ENCODE data around the gene PSMB8. TPM values are rescaled to one million over a fixed set of nuclear protein-coding genes. Genes with fewer than 3 reads are reported as not detected.

PSMB8 gene
- total RNA-seq, 1 experiment from 2014 or later, result 0.96 TPM

DNA sequence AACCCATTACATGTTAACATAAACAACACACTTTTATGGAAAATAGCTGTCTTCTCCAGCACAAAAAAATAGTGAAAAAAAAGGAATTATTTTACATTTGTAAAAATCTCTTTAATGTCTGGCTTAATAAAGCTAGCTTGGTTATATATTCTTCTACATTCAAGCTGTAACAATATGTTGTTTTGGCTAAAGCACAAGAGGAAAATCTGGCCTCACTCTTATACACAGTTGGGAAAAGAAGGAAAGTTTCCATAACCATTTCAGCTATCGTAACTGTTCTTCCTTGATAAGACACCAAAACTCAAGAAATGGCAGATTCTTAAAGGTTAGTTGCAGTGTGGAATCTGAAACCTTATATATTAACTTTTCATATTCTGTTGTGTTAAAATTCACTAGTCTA is 34.7 kb downstream of the PSMB8 start:
- TF ChIP-seq EGR1 (IDR thresholded peaks at IDR 0.05; ENCODE audit: low read depth), result no peak
- no peak for TF ChIP-seq YY1 (IDR thresholded peaks at IDR 0.05; ENCODE audit: extremely low read depth, insufficient replicate concordance, low read depth, low read length)
- no peak for TF ChIP-seq ZBTB33 (IDR thresholded peaks at IDR 0.05; ENCODE audit: extremely low read depth, insufficient replicate concordance, low read length)
- no peak for TF ChIP-seq SRF (IDR thresholded peaks at IDR 0.05; ENCODE audit: low read depth)
- TF ChIP-seq ZFX (IDR thresholded peaks at IDR 0.05), result no peak
- no peak for TF ChIP-seq POLR2AphosphoS5 (IDR thresholded peaks at IDR 0.05; ENCODE audit: low read depth, low read length)
- no peak for TF ChIP-seq SP1 (IDR thresholded peaks at IDR 0.05; ENCODE audit: low read depth)
- no peak for TF ChIP-seq ZNF274 (IDR thresholded peaks at IDR 0.05; ENCODE audit: low read depth, low read length)
- TF ChIP-seq POLR2A (IDR thresholded peaks at IDR 0.05; ENCODE audit: borderline replicate concordance, extremely low read depth, insufficient read depth, insufficient read length), result no peak
- TF ChIP-seq EZH2 (IDR thresholded peaks at IDR 0.05), result no peak
- TF ChIP-seq, protein P1, sequence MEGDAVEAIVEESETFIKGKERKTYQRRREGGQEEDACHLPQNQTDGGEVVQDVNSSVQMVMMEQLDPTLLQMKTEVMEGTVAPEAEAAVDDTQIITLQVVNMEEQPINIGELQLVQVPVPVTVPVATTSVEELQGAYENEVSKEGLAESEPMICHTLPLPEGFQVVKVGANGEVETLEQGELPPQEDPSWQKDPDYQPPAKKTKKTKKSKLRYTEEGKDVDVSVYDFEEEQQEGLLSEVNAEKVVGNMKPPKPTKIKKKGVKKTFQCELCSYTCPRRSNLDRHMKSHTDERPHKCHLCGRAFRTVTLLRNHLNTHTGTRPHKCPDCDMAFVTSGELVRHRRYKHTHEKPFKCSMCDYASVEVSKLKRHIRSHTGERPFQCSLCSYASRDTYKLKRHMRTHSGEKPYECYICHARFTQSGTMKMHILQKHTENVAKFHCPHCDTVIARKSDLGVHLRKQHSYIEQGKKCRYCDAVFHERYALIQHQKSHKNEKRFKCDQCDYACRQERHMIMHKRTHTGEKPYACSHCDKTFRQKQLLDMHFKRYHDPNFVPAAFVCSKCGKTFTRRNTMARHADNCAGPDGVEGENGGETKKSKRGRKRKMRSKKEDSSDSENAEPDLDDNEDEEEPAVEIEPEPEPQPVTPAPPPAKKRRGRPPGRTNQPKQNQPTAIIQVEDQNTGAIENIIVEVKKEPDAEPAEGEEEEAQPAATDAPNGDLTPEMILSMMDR (IDR thresholded peaks at IDR 0.05 in 2 of 3, conservative IDR thresholded peaks at IDR 0.05 in 1 of 3; ENCODE audit: borderline replicate concordance in 1 of 3, insufficient read depth in 1 of 3, low read depth in 2 of 3, low read length in 2 of 3), result no peak
- TF ChIP-seq ELF1 (IDR thresholded peaks at IDR 0.05; ENCODE audit: borderline replicate concordance, low read depth), result no peak
- TF ChIP-seq, protein P2, sequence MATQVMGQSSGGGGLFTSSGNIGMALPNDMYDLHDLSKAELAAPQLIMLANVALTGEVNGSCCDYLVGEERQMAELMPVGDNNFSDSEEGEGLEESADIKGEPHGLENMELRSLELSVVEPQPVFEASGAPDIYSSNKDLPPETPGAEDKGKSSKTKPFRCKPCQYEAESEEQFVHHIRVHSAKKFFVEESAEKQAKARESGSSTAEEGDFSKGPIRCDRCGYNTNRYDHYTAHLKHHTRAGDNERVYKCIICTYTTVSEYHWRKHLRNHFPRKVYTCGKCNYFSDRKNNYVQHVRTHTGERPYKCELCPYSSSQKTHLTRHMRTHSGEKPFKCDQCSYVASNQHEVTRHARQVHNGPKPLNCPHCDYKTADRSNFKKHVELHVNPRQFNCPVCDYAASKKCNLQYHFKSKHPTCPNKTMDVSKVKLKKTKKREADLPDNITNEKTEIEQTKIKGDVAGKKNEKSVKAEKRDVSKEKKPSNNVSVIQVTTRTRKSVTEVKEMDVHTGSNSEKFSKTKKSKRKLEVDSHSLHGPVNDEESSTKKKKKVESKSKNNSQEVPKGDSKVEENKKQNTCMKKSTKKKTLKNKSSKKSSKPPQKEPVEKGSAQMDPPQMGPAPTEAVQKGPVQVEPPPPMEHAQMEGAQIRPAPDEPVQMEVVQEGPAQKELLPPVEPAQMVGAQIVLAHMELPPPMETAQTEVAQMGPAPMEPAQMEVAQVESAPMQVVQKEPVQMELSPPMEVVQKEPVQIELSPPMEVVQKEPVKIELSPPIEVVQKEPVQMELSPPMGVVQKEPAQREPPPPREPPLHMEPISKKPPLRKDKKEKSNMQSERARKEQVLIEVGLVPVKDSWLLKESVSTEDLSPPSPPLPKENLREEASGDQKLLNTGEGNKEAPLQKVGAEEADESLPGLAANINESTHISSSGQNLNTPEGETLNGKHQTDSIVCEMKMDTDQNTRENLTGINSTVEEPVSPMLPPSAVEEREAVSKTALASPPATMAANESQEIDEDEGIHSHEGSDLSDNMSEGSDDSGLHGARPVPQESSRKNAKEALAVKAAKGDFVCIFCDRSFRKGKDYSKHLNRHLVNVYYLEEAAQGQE (IDR thresholded peaks at IDR 0.05; ENCODE audit: low read depth), result no peak
- TF ChIP-seq JUND (IDR thresholded peaks at IDR 0.05), result no peak
- no peak for TF ChIP-seq CBX3 (IDR thresholded peaks at IDR 0.05; ENCODE audit: low read depth)
- TF ChIP-seq TCF7L2 (IDR thresholded peaks at IDR 0.05; ENCODE audit: borderline replicate concordance, extremely low read depth, insufficient read depth, insufficient read length), result no peak
- Histone ChIP-seq H3K27ac (ENCODE audit: low read depth, low read length) (no peak overlapping the region), H3K79me2 (ENCODE audit: insufficient read depth, low read length) (no peaks in the 10 kb centered on the region), H3K9ac (ENCODE audit: low read length) (no peak overlapping the region), H3K4me3 (replicated peaks in 1 of 2; ENCODE audit: low read depth in 1 of 2, low read length in 2 of 2) (no peak overlapping the region), H2AFZ (ENCODE audit: low read depth, low read length, poor library complexity, severe bottlenecking) (no peak overlapping the region), H3K36me3 (ENCODE audit: control insufficient read depth in 1 of 2, insufficient read depth in 2 of 2, low read length in 2 of 2) (no peaks in the 10 kb centered on the region), H3K27me3 (ENCODE audit: insufficient read depth, low read length) (peaks cover 21% of the 10 kb centered on the region), H3K9me3 (ENCODE audit: control insufficient read depth in 1 of 2, insufficient read depth in 1 of 2, low read depth in 1 of 2, low read length in 2 of 2) (no peaks in the 10 kb centered on the region), H3K4me2 (ENCODE audit: low read length) (no peak overlapping the region), H3K9me2 (ENCODE audit: insufficient read depth) (no peaks in the 10 kb centered on the region; the same call in 1 of the 2 replicates), H4K20me1 (ENCODE audit: insufficient read depth) (no peaks in the 10 kb centered on the region), H3K4me1 (ENCODE audit: control insufficient read depth in 1 of 2, insufficient read depth in 2 of 2, low read length in 2 of 2) (no peaks in the 10 kb centered on the region)
- ChIA-PET POLR2A (no interaction called here), CTCF (interaction anchor here (0.8 to 1.1 kb wide), 2 partner anchors 23 to 52 kb away, joined by 3 to 4 read pairs; no protein-coding TSS in a partner anchor), RAD21 (ENCODE audit: low non-redundant PET in 1 of 2, low total read pairs in 2 of 2, uncharacterized antibody in 2 of 2, unreplicated experiment in 2 of 2) (no interaction called here)
- intact Hi-C loops (cut with micrococcal nuclease), result no loop called here
- DNase-seq (ENCODE audit: low read depth, low spot score) (no peak), ATAC-seq (no peak)
- BruUV-seq (replicated peaks), result no TSS peak

Measured in HCT116 (cell line).